Adrenal gland (tissue), 5 donors: ENCODE results near the gene LIAS.

ENCODE experiments used
- CTCF ChIP-seq, 6 experiments: fragments of 450-650 bp in 4 of 6; fragments of 200-600 bp in 2 of 6; sonication (generic) in 1 of 6; IDR thresholded peaks; 1 replicate in 5 of 6; 2 replicates in 1 of 6; pipeline versions ENCODE4 v1.5.1 to v1.8.0; 2016 to 2021; ENCODE audit warnings: antibody characterized with exemption in 6 of 6, mild to moderate bottlenecking in 2 of 6, moderate library complexity in 1 of 6
- POLR2A ChIP-seq, 2 donors: fragments of 450-650 bp; IDR thresholded peaks; one replicate each; pipeline ENCODE4 v1.6.1; 2017; ENCODE audit warnings: antibody characterized with exemption in 2 of 2, mild to moderate bottlenecking in 2 of 2, moderate library complexity in 1 of 2
- donor health status: DM: no; HTN: no; CAD: no.

DNA sequence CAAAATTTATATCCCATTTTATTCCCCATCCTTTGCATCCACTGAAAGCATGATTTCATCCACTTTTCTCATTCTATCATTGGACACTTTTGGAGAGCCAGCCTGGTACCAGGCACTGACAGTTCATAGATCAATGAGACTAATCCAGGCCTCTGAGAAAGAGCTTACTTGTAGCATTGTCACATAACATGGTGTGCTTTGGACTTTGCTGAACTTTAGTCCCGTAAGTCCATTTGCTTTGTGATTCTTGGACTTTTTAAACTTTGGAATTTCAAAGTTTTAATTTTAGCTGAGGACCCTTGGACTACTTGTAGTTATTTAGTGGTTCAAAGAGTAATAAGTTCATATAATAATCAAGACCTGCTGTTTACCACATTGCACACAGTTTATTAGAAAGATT lies 11.5 kb downstream of the LIAS start:
- TF ChIP-seq CTCF (IDR thresholded peaks at IDR 0.05) (no peak), POLR2A (IDR thresholded peaks at IDR 0.05) (no peak)
